Measurements from ENCODE around the gene NPIPA3.
"Not testable (repeated sequence)": the region's sequence is repeated elsewhere in the genome, so short reads cannot be mapped to it uniquely, and the experiment has no call there.

NPIPA3 gene

GRCh38 chr16:14703156-14704011 is at the start of gene NPIPA3:
NPIPA3 (plus strand) TSS chr16:14703411; CDS start chr16:14708944, 5,533 bp downstream.
- not testable (repeated sequence) for DNase-seq

- DNase-seq: no peak
These were observed 45.1 kb upstream of the NPIPA3 start for GRCh38 chr16:14658063-14658462.

GRCh38 chr16:14667347-14668266 is 35.6 kb upstream of the NPIPA3 start:
- DNase-seq: no peak

- DNase-seq: no peak
These were observed 34.5 kb upstream of the NPIPA3 start for GRCh38 chr16:14668556-14669223.

GRCh38 chr16:14669776-14670175 is 33.4 kb upstream of the NPIPA3 start:
- no peak for DNase-seq

- DNase-seq: peak; percentile 63
These were observed 30.7 kb upstream of the NPIPA3 start for GRCh38 chr16:14672403-14672971.

GRCh38 chr16:14676633-14677032 is 26.6 kb upstream of the NPIPA3 start:
- no peak for DNase-seq

GRCh38 chr16:14677627-14678026 is 25.6 kb upstream of the NPIPA3 start:
- no peak for DNase-seq

GRCh38 chr16:14678748-14679497 is 24.3 kb upstream of the NPIPA3 start:
- DNase-seq: no peak

GRCh38 chr16:14680396-14680795 is 22.8 kb upstream of the NPIPA3 start:
- not testable (repeated sequence) for DNase-seq

GRCh38 chr16:14681115-14681514 is 22.1 kb upstream of the NPIPA3 start:
- no peak for DNase-seq

- DNase-seq: no peak
These were observed 21.1 kb upstream of the NPIPA3 start for GRCh38 chr16:14682121-14682520.

GRCh38 chr16:14685870-14686793 is 17.1 kb upstream of the NPIPA3 start:
- DNase-seq: not testable (repeated sequence)

- not testable (repeated sequence) for DNase-seq
These were observed 9.1 kb upstream of the NPIPA3 start, which contains the start of gene PLA2G10 for GRCh38 chr16:14694129-14694528. PLA2G10 (minus strand) TSS chr16:14694308; CDS start chr16:14694229, 79 bp downstream.

- DNase-seq: not testable (repeated sequence)
These were observed 1.4 kb upstream of the NPIPA3 start for GRCh38 chr16:14701859-14702258.

GRCh38 chr16:14702672-14703071 is 539 bp upstream of the NPIPA3 start:
- DNase-seq: not testable (repeated sequence)

- not testable (repeated sequence) for DNase-seq
These were observed 30.0 kb downstream of the NPIPA3 start for GRCh38 chr16:14733233-14733632.

GRCh38 chr16:14740832-14741385 is 37.7 kb downstream of the NPIPA3 start:
- not testable (repeated sequence) for DNase-seq

- not testable (repeated sequence) for DNase-seq
These were observed 38.6 kb downstream of the NPIPA3 start for GRCh38 chr16:14741794-14742193.
